SJSA1 (cell line): ENCODE measurements around the gene INPP5E. TPM values are rescaled to one million over a fixed set of nuclear protein-coding genes. Genes with fewer than 3 reads are reported as not detected.

ENCODE experiments used
- DNase-seq, 2 experiments: peaks; one replicate each; pipeline ENCODE4 v3.0.0-alpha.2; 2015 to 2020; ENCODE audit warnings: low spot score in 2 of 2, low read depth in 1 of 2
- H3K27ac ChIP-seq: fragments of 250-450 bp; sonication (Bioruptor Pico); 2 replicates; pipeline ENCODE4 v1.5.1; 2020; ENCODE audit warnings: mild to moderate bottlenecking, moderate library complexity
- H3K27me3 ChIP-seq: fragments of 250-450 bp; sonication (Bioruptor Pico); replicated peaks from 2 replicates; pipeline ENCODE4 v1.5.1; 2020; ENCODE audit warnings: mild to moderate bottlenecking, moderate library complexity
- H3K36me3 ChIP-seq: fragments of 250-450 bp; sonication (Bioruptor Pico); 2 replicates; pipeline ENCODE4 v1.5.1; 2020; ENCODE audit warnings: mild to moderate bottlenecking
- H3K4me1 ChIP-seq: fragments of 250-450 bp; sonication (Bioruptor Pico); replicated peaks from 2 replicates; pipeline ENCODE4 v1.6.1; 2021; ENCODE audit warnings: mild to moderate bottlenecking
- H3K4me3 ChIP-seq: fragments of 250-450 bp; sonication (Bioruptor Pico); 2 replicates; pipeline ENCODE4 v1.5.1; 2020; ENCODE audit warnings: mild to moderate bottlenecking
- H3K9me3 ChIP-seq: fragments of 250-450 bp; sonication (Bioruptor Pico); replicated peaks from 2 replicates; pipeline ENCODE4 v1.5.1; 2020; ENCODE audit warnings: mild to moderate bottlenecking
- total RNA-seq: library from RNA; depleted of rRNA; stranded (reverse); fragments of >200 nt; shearing (Covaris generic); gene quantifications from 2 replicates; pipeline ENCODE4 v1.2.3, GENCODE V29; 2014

Gene INPP5E
- total RNA-seq, 1 experiment from 2014 or later: 10.0 TPM

- Histone ChIP-seq H3K4me1 (peaks cover 14% of the 10 kb centered on the region), H3K9me3 (no peaks in the 10 kb centered on the region), H3K4me3 (no peak overlapping the region), H3K27ac (no peak overlapping the region), H3K36me3 (peaks cover 54% of the 10 kb centered on the region), H3K27me3 (no peaks in the 10 kb centered on the region)
- no peak for DNase-seq
These were observed 34.9 kb downstream of the INPP5E start for GRCh38 chr9:136404801-136405136.

GRCh38 chr9:136403915-136404800 lies 35.5 kb downstream of the INPP5E start:
- H3K36me3 ChIP-seq: peaks cover 59% of the 10 kb centered on the region
- DNase-seq: no peak
- no peaks in the 10 kb centered on the region for H3K27me3 ChIP-seq
- H3K9me3 ChIP-seq: no peaks in the 10 kb centered on the region
- peaks cover 15% of the 10 kb centered on the region for H3K4me1 ChIP-seq
- no peak overlapping the region for H3K4me3 ChIP-seq
- no peak overlapping the region for H3K27ac ChIP-seq

GRCh38 chr9:136403538-136403914 lies 36.1 kb downstream of the INPP5E start:
- peaks cover 58% of the 10 kb centered on the region for H3K36me3 ChIP-seq
- no peak for DNase-seq
- peaks cover 21% of the 10 kb centered on the region for H3K4me1 ChIP-seq
- H3K4me3 ChIP-seq: no peak overlapping the region
- H3K27ac ChIP-seq: no peak overlapping the region
- H3K9me3 ChIP-seq: no peaks in the 10 kb centered on the region
- no peaks in the 10 kb centered on the region for H3K27me3 ChIP-seq

- no peak overlapping the region for H3K27ac ChIP-seq
- no peaks in the 10 kb centered on the region for H3K27me3 ChIP-seq
- H3K36me3 ChIP-seq: peaks cover 57% of the 10 kb centered on the region
- H3K9me3 ChIP-seq: no peaks in the 10 kb centered on the region
- DNase-seq: no peak
- peaks cover 21% of the 10 kb centered on the region for H3K4me1 ChIP-seq
- no peak overlapping the region for H3K4me3 ChIP-seq
These were observed 37.6 kb downstream of the INPP5E start for GRCh38 chr9:136402067-136402466.

GRCh38 chr9:136401173-136401922 lies 38.3 kb downstream of the INPP5E start:
- H3K9me3 ChIP-seq: no peaks in the 10 kb centered on the region
- DNase-seq: no peak
- H3K4me3 ChIP-seq: no peak overlapping the region
- no peak overlapping the region for H3K27ac ChIP-seq
- peaks cover 21% of the 10 kb centered on the region for H3K4me1 ChIP-seq
- no peaks in the 10 kb centered on the region for H3K27me3 ChIP-seq
- peaks cover 59% of the 10 kb centered on the region for H3K36me3 ChIP-seq

- DNase-seq: peak; percentile 77
- Histone ChIP-seq H3K4me1 (peaks cover 21% of the 10 kb centered on the region), H3K9me3 (no peaks in the 10 kb centered on the region)
These were observed 39.4 kb downstream of the INPP5E start, which contains the start of gene SNAPC4 for GRCh38 chr9:136400038-136400834. SNAPC4 (minus strand) TSS chr9:136400170; CDS start chr9:136398428, 1,742 bp downstream.

GRCh38 chr9:136399176-136400037 lies 40.2 kb downstream of the INPP5E start:
- DNase-seq: peak in 1 of 2 experiments; percentile 23
- no peak overlapping the region; the same call in 1 of the 2 replicates for H3K27ac ChIP-seq
- H3K4me3 ChIP-seq: peak overlapping the region; percentile 97
- peaks cover 21% of the 10 kb centered on the region for H3K4me1 ChIP-seq
- H3K9me3 ChIP-seq: no peaks in the 10 kb centered on the region
- no peaks in the 10 kb centered on the region for H3K27me3 ChIP-seq
- H3K36me3 ChIP-seq: peaks cover 60% of the 10 kb centered on the region

More at GRCh38 chr9:136400038-136400834, 39.4 kb downstream of the INPP5E start, which contains the start of gene SNAPC4:
- Histone ChIP-seq H3K27me3 (no peaks in the 10 kb centered on the region), H3K4me3 (peak within 1 kb of the TSS; percentile 97), H3K27ac (no peak within 1 kb of the TSS; the same call in 1 of the 2 replicates), H3K36me3 (peaks cover 60% of the 10 kb centered on the region)

- peaks cover 21% of the 10 kb centered on the region for H3K4me1 ChIP-seq
- no peak overlapping the region for H3K27ac ChIP-seq
- DNase-seq: no peak
- no peaks in the 10 kb centered on the region for H3K27me3 ChIP-seq
- H3K9me3 ChIP-seq: no peaks in the 10 kb centered on the region
- H3K4me3 ChIP-seq: no peak overlapping the region
- peaks cover 58% of the 10 kb centered on the region for H3K36me3 ChIP-seq
These were observed 41.4 kb downstream of the INPP5E start for GRCh38 chr9:136398286-136398685.

- Histone ChIP-seq H3K9me3 (no peaks in the 10 kb centered on the region), H3K27ac (no peak overlapping the region), H3K4me3 (no peak overlapping the region), H3K27me3 (no peaks in the 10 kb centered on the region), H3K4me1 (peaks cover 21% of the 10 kb centered on the region), H3K36me3 (peaks cover 64% of the 10 kb centered on the region)
- no peak for DNase-seq
These were observed 42.0 kb downstream of the INPP5E start for GRCh38 chr9:136397643-136398042.

- H3K9me3 ChIP-seq: no peaks in the 10 kb centered on the region
- H3K36me3 ChIP-seq: peaks cover 74% of the 10 kb centered on the region
- H3K27ac ChIP-seq: no peak overlapping the region
- no peak for DNase-seq
- peaks cover 21% of the 10 kb centered on the region for H3K4me1 ChIP-seq
- no peaks in the 10 kb centered on the region for H3K27me3 ChIP-seq
- H3K4me3 ChIP-seq: no peak overlapping the region
These were observed 43.5 kb downstream of the INPP5E start for GRCh38 chr9:136396219-136396515.

GRCh38 chr9:136395345-136396218 lies 44.1 kb downstream of the INPP5E start:
- DNase-seq: no peak
- H3K9me3 ChIP-seq: no peaks in the 10 kb centered on the region
- no peak overlapping the region for H3K4me3 ChIP-seq
- H3K27me3 ChIP-seq: no peaks in the 10 kb centered on the region
- H3K27ac ChIP-seq: no peak overlapping the region
- H3K36me3 ChIP-seq: peaks cover 77% of the 10 kb centered on the region
- H3K4me1 ChIP-seq: peaks cover 19% of the 10 kb centered on the region

GRCh38 chr9:136395020-136395340 lies 44.7 kb downstream of the INPP5E start:
- H3K27ac ChIP-seq: no peak overlapping the region
- peaks cover 77% of the 10 kb centered on the region for H3K36me3 ChIP-seq
- H3K9me3 ChIP-seq: no peaks in the 10 kb centered on the region
- DNase-seq: no peak
- H3K4me3 ChIP-seq: no peak overlapping the region
- peaks cover 14% of the 10 kb centered on the region for H3K4me1 ChIP-seq
- H3K27me3 ChIP-seq: no peaks in the 10 kb centered on the region
